ENCODE data around the gene SLC5A3. TPM values are rescaled to one million over a fixed set of nuclear protein-coding genes. Genes with fewer than 3 reads are reported as not detected.

The SLC5A3 gene
- total and polyA plus RNA-seq, 8 donors = 0.46 to 38.9 (median 13.5) TPM

- intact Hi-C loops (cut with DNase I; ENCODE audit: low total_unique reads) = no loop called here
- Histone ChIP-seq H3K27me3 (no peaks in the 10 kb centered on the region), H3K27ac (no peak overlapping the region), H3K4me1 (no peaks in the 10 kb centered on the region), H3K36me3 (no peaks in the 10 kb centered on the region), H3K9me3 (no peaks in the 10 kb centered on the region), H3K4me3 (no peak overlapping the region)
- no peak for DNase-seq
- 88 to 100% (median 93%) methylated on average over 5 of the region's 5 CpGs for WGBS, 5 donors
- no peak for TF ChIP-seq EP300 (IDR thresholded peaks at IDR 0.05)
- TF ChIP-seq POLR2AphosphoS5 (IDR thresholded peaks at IDR 0.05) = no peak
- TF ChIP-seq POLR2A (IDR thresholded peaks at IDR 0.05) = no peak
- TF ChIP-seq, protein P1, sequence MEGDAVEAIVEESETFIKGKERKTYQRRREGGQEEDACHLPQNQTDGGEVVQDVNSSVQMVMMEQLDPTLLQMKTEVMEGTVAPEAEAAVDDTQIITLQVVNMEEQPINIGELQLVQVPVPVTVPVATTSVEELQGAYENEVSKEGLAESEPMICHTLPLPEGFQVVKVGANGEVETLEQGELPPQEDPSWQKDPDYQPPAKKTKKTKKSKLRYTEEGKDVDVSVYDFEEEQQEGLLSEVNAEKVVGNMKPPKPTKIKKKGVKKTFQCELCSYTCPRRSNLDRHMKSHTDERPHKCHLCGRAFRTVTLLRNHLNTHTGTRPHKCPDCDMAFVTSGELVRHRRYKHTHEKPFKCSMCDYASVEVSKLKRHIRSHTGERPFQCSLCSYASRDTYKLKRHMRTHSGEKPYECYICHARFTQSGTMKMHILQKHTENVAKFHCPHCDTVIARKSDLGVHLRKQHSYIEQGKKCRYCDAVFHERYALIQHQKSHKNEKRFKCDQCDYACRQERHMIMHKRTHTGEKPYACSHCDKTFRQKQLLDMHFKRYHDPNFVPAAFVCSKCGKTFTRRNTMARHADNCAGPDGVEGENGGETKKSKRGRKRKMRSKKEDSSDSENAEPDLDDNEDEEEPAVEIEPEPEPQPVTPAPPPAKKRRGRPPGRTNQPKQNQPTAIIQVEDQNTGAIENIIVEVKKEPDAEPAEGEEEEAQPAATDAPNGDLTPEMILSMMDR (IDR thresholded peaks at IDR 0.05) = no peak
Observed at GRCh38 chr21:34055615-34056014, 17.8 kb upstream of the SLC5A3 start.

DNA sequence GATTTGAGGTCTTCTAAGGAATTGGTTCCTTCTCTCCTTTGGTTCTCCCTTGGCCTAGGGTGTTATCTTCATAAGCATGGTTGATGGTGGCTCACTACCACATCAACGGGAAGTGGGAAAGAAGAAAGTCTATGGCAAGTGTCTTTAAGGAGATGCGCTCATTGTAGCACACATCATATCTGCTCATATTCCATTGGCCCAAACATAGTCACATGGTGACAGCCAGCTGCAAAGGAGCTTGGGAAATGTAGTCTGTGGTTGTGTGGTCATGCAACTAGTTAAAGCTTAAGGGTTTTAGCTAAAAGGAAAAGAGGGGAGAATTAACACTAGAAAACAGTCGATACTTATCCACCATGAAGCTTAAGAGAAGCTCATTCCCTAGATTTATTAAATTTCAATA, 11.4 kb upstream of the SLC5A3 start:
- Histone ChIP-seq H3K27ac (no peak overlapping the region), H3K9me3 (no peaks in the 10 kb centered on the region), H3K36me3 (no peaks in the 10 kb centered on the region), H3K27me3 (no peaks in the 10 kb centered on the region), H3K4me1 (no peaks in the 10 kb centered on the region), H3K4me3 (no peak overlapping the region)
- TF ChIP-seq, protein P1 (IDR thresholded peaks at IDR 0.05) = no peak
- TF ChIP-seq POLR2AphosphoS5 (IDR thresholded peaks at IDR 0.05) = no peak
- no peak for TF ChIP-seq EP300 (IDR thresholded peaks at IDR 0.05)
- TF ChIP-seq POLR2A (IDR thresholded peaks at IDR 0.05) = no peak
- intact Hi-C loops (cut with DNase I; ENCODE audit: low total_unique reads) = no loop called here
- WGBS, 5 donors = 77 to 91% (median 88%) methylated on average over 3 of the region's 3 CpGs
- DNase-seq = no peak

DNA sequence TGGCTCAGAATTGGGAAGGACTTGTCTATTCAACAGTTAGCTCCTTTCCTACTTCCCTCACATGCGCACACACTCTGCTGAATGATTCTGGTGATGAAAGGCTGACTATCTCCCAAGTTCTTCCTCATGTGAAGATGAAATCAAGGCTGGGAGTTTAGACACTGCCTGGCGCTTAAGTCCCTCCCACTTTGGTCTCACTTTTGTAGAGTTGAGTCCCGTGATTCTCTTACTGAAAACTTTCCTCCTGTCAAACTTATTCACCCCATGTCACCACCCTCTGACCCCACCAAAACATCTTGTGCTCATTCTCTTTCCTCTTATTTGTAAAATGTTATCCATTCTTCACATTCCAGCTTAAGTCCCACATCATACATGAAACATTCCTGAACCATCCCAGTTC, 8.4 kb upstream of the SLC5A3 start:
- WGBS, 5 donors = 67 to 76% (median 72%) methylated on average over 3 of the region's 3 CpGs
- Histone ChIP-seq H3K27ac (no peak overlapping the region), H3K9me3 (no peaks in the 10 kb centered on the region), H3K4me1 (no peaks in the 10 kb centered on the region), H3K36me3 (no peaks in the 10 kb centered on the region), H3K4me3 (no peak overlapping the region), H3K27me3 (no peaks in the 10 kb centered on the region)
- DNase-seq = no peak
- intact Hi-C loops (cut with DNase I; ENCODE audit: low total_unique reads) = no loop called here
- TF ChIP-seq POLR2A (IDR thresholded peaks at IDR 0.05) = no peak
- no peak for TF ChIP-seq POLR2AphosphoS5 (IDR thresholded peaks at IDR 0.05)
- TF ChIP-seq, protein P1 (IDR thresholded peaks at IDR 0.05) = no peak
- TF ChIP-seq EP300 (IDR thresholded peaks at IDR 0.05) = no peak

- no peak for TF ChIP-seq POLR2A (IDR thresholded peaks at IDR 0.05)
- TF ChIP-seq POLR2AphosphoS5 (IDR thresholded peaks at IDR 0.05) = no peak
- TF ChIP-seq, protein P1 (IDR thresholded peaks at IDR 0.05) = no peak
- no peak for TF ChIP-seq EP300 (IDR thresholded peaks at IDR 0.05)
- Histone ChIP-seq H3K4me1 (peaks cover 16 to 33% (median 26%) of the 10 kb centered on the region in 4 donors), H3K36me3 (no peaks in the 10 kb centered on the region), H3K4me3 (no peak overlapping the region), H3K27ac (peak overlapping the region in 4 of 5 donors; percentile 79 to 94 (median 89)), H3K9me3 (no peaks in the 10 kb centered on the region), H3K27me3 (no peaks in the 10 kb centered on the region)
- DNase-seq = no peak
- intact Hi-C loops (cut with DNase I; ENCODE audit: low total_unique reads) = no loop called here
- 77 to 90% (median 87%) methylated on average over 9 of the region's 9 CpGs for WGBS, 5 donors
Observed at GRCh38 chr21:34071683-34072082, 1.7 kb upstream of the SLC5A3 start.
